GM23248 (cell line): ENCODE data around the gene PRSS33. TPM values are rescaled to one million over a fixed set of nuclear protein-coding genes. Genes with fewer than 3 reads are reported as not detected.

ENCODE experiments used
- DNase-seq: peaks from one replicate; pipeline ENCODE4 v3.0.0-alpha.2; 2015
- H2AFZ ChIP-seq: fragments of 200-600 bp; sonication (generic); 2 replicates; pipeline ENCODE4 v1.6.1; 2016; ENCODE audit warnings: antibody characterized with exemption
- H3F3A ChIP-seq: fragments of 200-600 bp; sonication (generic); 2 replicates; pipeline ENCODE4 v1.6.1; 2016; ENCODE audit warnings: mild to moderate bottlenecking, antibody characterized with exemption, mixed run types; ENCODE audit not compliant: insufficient read depth
- H3K27ac ChIP-seq: fragments of 200-600 bp; sonication (generic); 2 replicates; pipeline ENCODE4 v1.5.1; 2016; ENCODE audit warnings: mild to moderate bottlenecking
- H3K27me3 ChIP-seq: fragments of 200-600 bp; sonication (generic); replicated peaks from 2 replicates; pipeline ENCODE4 v1.6.1; 2016; ENCODE audit warnings: mild to moderate bottlenecking; ENCODE audit not compliant: insufficient read depth
- H3K36me3 ChIP-seq: fragments of 200-600 bp; sonication (generic); 2 replicates; pipeline ENCODE4 v1.6.1; 2016; ENCODE audit warnings: low read depth, mild to moderate bottlenecking
- H3K4me1 ChIP-seq: fragments of 200-600 bp; sonication (generic); 2 replicates; pipeline ENCODE4 v1.6.1; 2016; ENCODE audit warnings: mild to moderate bottlenecking; ENCODE audit not compliant: insufficient read depth
- H3K4me2 ChIP-seq: fragments of 200-600 bp; sonication (generic); one replicate; pipeline ENCODE4 v1.6.1; 2016; ENCODE audit warnings: mild to moderate bottlenecking; ENCODE audit not compliant: unreplicated experiment
- H3K4me3 ChIP-seq: fragments of 200-600 bp; sonication (generic); 2 replicates; pipeline ENCODE4 v1.5.1; 2016; ENCODE audit warnings: mild to moderate bottlenecking
- H3K79me2 ChIP-seq: fragments of 200-600 bp; sonication (generic); 2 replicates; pipeline ENCODE4 v1.6.1; 2016; ENCODE audit warnings: mild to moderate bottlenecking; ENCODE audit not compliant: insufficient read depth
- H3K9ac ChIP-seq: fragments of 200-600 bp; sonication (generic); 2 replicates; pipeline ENCODE4 v1.6.1; 2016; ENCODE audit warnings: mild to moderate bottlenecking
- H3K9me2 ChIP-seq: fragments of 200-600 bp; sonication (generic); 2 replicates; pipeline ENCODE4 v1.6.1; 2016; ENCODE audit warnings: mixed run types, mild to moderate bottlenecking, moderate library complexity; ENCODE audit not compliant: insufficient read depth
- H3K9me3 ChIP-seq: fragments of 200-600 bp; sonication (generic); one replicate; pipeline ENCODE4 v1.6.1; 2017; ENCODE audit warnings: low read depth
- H4K20me1 ChIP-seq: fragments of 200-600 bp; sonication (generic); 2 replicates; pipeline ENCODE4 v1.6.0; 2016; ENCODE audit not compliant: insufficient read depth
- EZH2 ChIP-seq: fragments of 200-600 bp; sonication (generic); IDR thresholded peaks from 2 replicates; pipeline ENCODE4 v1.6.1; 2018; ENCODE audit warnings: antibody characterized with exemption, mild to moderate bottlenecking; ENCODE audit not compliant: insufficient read depth, poor library complexity, severe bottlenecking
- EZH2phosphoT487 ChIP-seq: fragments of 200-600 bp; sonication (generic); IDR thresholded peaks from 2 replicates; pipeline ENCODE4 v1.6.1; 2018; ENCODE audit warnings: antibody characterized with exemption, moderate library complexity, mild to moderate bottlenecking, low read depth; ENCODE audit not compliant: insufficient read depth
- WGBS, 2 experiments: methylation state at CpG; one replicate each; pipeline ENCODE4 v1.1.6; 2015 to 2017; ENCODE audit warnings: low lambda C conversion rate in 2 of 2, low coverage in 1 of 2; ENCODE audit errors: missing lambda C conversion rate in 2 of 2; 5-methylcytosine and 5-hydroxymethylcytosine counted together
- in situ Hi-C: fragments of 300-500 bp; cut with MboI; formaldehyde crosslinking; loops from 2 replicates; pipeline ENCODE4 v1.15.0; 2020
- polyA plus RNA-seq: library from polyadenylated mRNA; unstranded; fragments of >200 nt; fragmentation: Nextera tagmentation; extraction: Ambion mirVana; gene quantifications from 2 replicates; pipeline ENCODE4 v1.2.1, GENCODE V29; 2016
- total RNA-seq: library from RNA; depleted of rRNA; stranded (reverse); fragments of >200 nt; shearing (Covaris generic); gene quantifications from 2 replicates; pipeline ENCODE4 v1.2.3, GENCODE V29; 2014

Gene PRSS33
- total and polyA plus RNA-seq, 2 experiments from 2014 or later = not detected

GRCh38 chr16:2745961-2746360, 41.4 kb downstream of the PRSS33 start:
- no peak overlapping the region for H3K27ac ChIP-seq
- no peak for TF ChIP-seq EZH2
- TF ChIP-seq EZH2phosphoT487 = no peak
- DNase-seq = no peak
- H3K4me1 ChIP-seq = no peaks in the 10 kb centered on the region
- H3K79me2 ChIP-seq = peaks cover 6% of the 10 kb centered on the region
- WGBS, 2 experiments = 89 to 91% methylated on average over 9 of the region's 9 CpGs
- H4K20me1 ChIP-seq = no peaks in the 10 kb centered on the region
- no peaks in the 10 kb centered on the region for H3K27me3 ChIP-seq
- H3K9me2 ChIP-seq = no peaks in the 10 kb centered on the region
- H3F3A ChIP-seq = no peaks in the 10 kb centered on the region
- no peaks in the 10 kb centered on the region for H3K9me3 ChIP-seq
- no peak overlapping the region for H3K4me2 ChIP-seq
- H3K4me3 ChIP-seq = no peak overlapping the region
- H3K9ac ChIP-seq = no peak overlapping the region
- in situ Hi-C loops = no loop called here
- no peaks in the 10 kb centered on the region for H3K36me3 ChIP-seq
- H2AFZ ChIP-seq = no peak overlapping the region

DNA sequence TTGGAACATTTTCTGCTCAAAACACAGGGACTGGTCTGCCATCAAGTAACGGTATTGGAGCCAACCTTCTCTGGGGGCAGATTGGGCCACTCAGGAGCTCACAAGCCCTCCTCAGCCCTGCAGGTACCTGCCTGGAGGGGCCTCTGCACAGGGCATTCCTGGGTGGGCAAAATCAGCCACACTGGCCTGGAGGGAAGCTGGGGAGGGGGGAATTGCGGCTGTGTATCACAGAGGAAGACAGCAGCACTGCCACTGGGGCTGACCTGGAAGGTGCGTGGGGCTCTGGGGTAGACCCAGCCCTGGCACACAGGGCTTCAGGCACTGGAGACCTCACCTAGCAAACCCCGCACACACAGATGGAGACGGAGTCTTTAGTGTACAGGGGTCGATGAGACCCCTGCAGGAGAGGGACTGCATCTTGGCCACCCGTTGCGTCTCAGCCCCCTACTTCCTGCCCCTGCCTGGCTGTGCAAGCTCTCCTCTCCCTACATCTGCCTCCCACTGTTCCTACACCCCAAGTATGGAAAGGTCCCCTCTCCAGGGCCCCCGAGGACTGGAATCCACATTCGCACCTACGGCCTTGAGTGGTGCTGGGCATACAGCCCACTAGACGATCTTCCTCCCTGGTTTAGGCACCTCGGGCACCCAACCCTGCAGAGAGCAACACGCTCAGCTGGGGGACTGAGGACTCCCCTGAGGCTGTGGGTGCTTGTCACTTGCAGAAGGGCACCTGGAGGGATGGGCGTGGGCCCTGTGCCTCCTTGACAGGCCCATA, 42.1 kb downstream of the PRSS33 start:
- Histone ChIP-seq H3K4me1 (no peaks in the 10 kb centered on the region), H3K27me3 (no peaks in the 10 kb centered on the region), H3K9me2 (no peaks in the 10 kb centered on the region), H3K79me2 (no peaks in the 10 kb centered on the region), H4K20me1 (no peaks in the 10 kb centered on the region), H3K9ac (no peak overlapping the region), H3K27ac (no peak overlapping the region), H3K4me3 (no peak overlapping the region), H3F3A (no peaks in the 10 kb centered on the region), H2AFZ (no peak overlapping the region), H3K9me3 (no peaks in the 10 kb centered on the region), H3K4me2 (no peak overlapping the region), H3K36me3 (no peaks in the 10 kb centered on the region)
- DNase-seq = no peak
- WGBS, 2 experiments = 81 to 83% methylated on average over 12 to 15 of the region's 15 CpGs
- in situ Hi-C loops = no loop called here
- TF ChIP-seq EZH2 (no peak), EZH2phosphoT487 (no peak)

DNA sequence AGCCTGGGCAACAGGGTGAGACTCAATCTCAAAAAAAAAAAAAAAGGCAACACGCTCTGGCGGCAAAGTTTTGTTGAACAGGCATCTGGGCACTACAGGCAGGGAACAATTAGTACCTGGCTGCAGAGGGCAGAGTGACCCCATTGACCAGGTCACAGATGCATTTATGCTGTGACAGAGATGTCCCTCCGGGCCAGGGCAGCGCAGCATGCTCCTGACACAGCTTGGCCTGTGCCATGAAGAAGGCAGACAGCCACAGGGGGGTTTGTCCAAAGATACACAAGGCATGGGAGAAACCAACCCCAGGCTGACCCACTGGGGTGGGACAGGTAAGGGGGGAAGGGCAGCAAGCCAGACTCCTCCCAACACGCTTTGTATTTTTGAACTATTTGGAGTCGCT, 42.6 kb downstream of the PRSS33 start:
- H4K20me1 ChIP-seq = no peaks in the 10 kb centered on the region
- H3K36me3 ChIP-seq = no peaks in the 10 kb centered on the region
- no peaks in the 10 kb centered on the region for H3K9me3 ChIP-seq
- no peaks in the 10 kb centered on the region for H3K9me2 ChIP-seq
- WGBS, 2 experiments = 88 to 96% methylated on average over 6 of the region's 6 CpGs
- H3K4me2 ChIP-seq = no peak overlapping the region
- no peaks in the 10 kb centered on the region for H3K27me3 ChIP-seq
- H3K9ac ChIP-seq = no peak overlapping the region
- DNase-seq = no peak
- H3K4me1 ChIP-seq = no peaks in the 10 kb centered on the region
- no peak overlapping the region for H3K4me3 ChIP-seq
- H3K27ac ChIP-seq = no peak overlapping the region
- in situ Hi-C loops = no loop called here
- no peaks in the 10 kb centered on the region for H3K79me2 ChIP-seq
- H3F3A ChIP-seq = no peaks in the 10 kb centered on the region
- no peak overlapping the region for H2AFZ ChIP-seq
- no peak for TF ChIP-seq EZH2
- TF ChIP-seq EZH2phosphoT487 = no peak

GRCh38 chr16:2743007-2743810, 44.2 kb downstream of the PRSS33 start:
- no peak overlapping the region for H3K4me3 ChIP-seq
- in situ Hi-C loops = no loop called here
- TF ChIP-seq EZH2 (no peak), EZH2phosphoT487 (no peak)
- H3K4me2 ChIP-seq = no peak overlapping the region
- H3K36me3 ChIP-seq = no peaks in the 10 kb centered on the region
- no peak overlapping the region for H2AFZ ChIP-seq
- 73 to 76% methylated on average over 19 of the region's 19 CpGs for WGBS, 2 experiments
- H3K9me3 ChIP-seq = no peaks in the 10 kb centered on the region
- no peak overlapping the region for H3K27ac ChIP-seq
- H3K79me2 ChIP-seq = no peaks in the 10 kb centered on the region
- no peaks in the 10 kb centered on the region for H3K27me3 ChIP-seq
- H3K9ac ChIP-seq = no peak overlapping the region
- H4K20me1 ChIP-seq = no peaks in the 10 kb centered on the region
- no peaks in the 10 kb centered on the region for H3K9me2 ChIP-seq
- no peak for DNase-seq
- no peaks in the 10 kb centered on the region for H3F3A ChIP-seq
- H3K4me1 ChIP-seq = no peaks in the 10 kb centered on the region
